K562 (cell line): ENCODE data around the gene SLC2A9. TPM values are rescaled to one million over a fixed set of nuclear protein-coding genes. Genes with fewer than 3 reads are reported as not detected.
A peak's percentile ranks its signal among the peaks of the same experiment; 100 is the strongest.

Source experiments
- ADNP ChIP-seq: fragments of 200-800 bp; sonication (Bioruptor generic); IDR thresholded peaks from 2 replicates; pipeline ENCODE4 v1.6.1; 2016; ENCODE audit warnings: missing genetic modification characterization, missing compliant biosample characterization
- ASH1L ChIP-seq: fragments of 450-650 bp; IDR thresholded peaks from 2 replicates; pipeline ENCODE4 v1.6.1; 2018; ENCODE audit warnings: borderline replicate concordance, mild to moderate bottlenecking, low read depth; ENCODE audit not compliant: partially characterized antibody
- CBX8 ChIP-seq: fragments of 200-600 bp; sonication (generic); IDR thresholded peaks from 2 replicates; pipeline ENCODE4 v1.6.1; 2012; ENCODE audit warnings: borderline replicate concordance, mixed run types, low read depth, mild to moderate bottlenecking, moderate library complexity, mixed read lengths, low read length, control low read depth, inconsistent platforms; ENCODE audit not compliant: poor library complexity, severe bottlenecking; ENCODE audit errors: extremely low read depth
- CHD2 ChIP-seq: IDR thresholded peaks from 2 replicates; pipeline ENCODE4 v1.6.1; 2011; ENCODE audit warnings: low read depth, low read length
- FOXK1 ChIP-seq: sonication (generic); formaldehyde crosslinking; IDR thresholded peaks from 2 replicates; pipeline ENCODE4 v1.8.0; 2022; ENCODE audit warnings: missing genetic modification reagents, mild to moderate bottlenecking, borderline replicate concordance
- HMG20B ChIP-seq: fragments of 250-450 bp; sonication (Bioruptor Pico); IDR thresholded peaks from 2 replicates; pipeline ENCODE4 v1.5.0; 2021; ENCODE audit warnings: mild to moderate bottlenecking
- KLF16 ChIP-seq: IDR thresholded peaks from 2 replicates; pipeline ENCODE4 v1.6.1; 2016; ENCODE audit warnings: antibody characterized with exemption
- MCM3 ChIP-seq: fragments of 450-650 bp; IDR thresholded peaks from 2 replicates; pipeline ENCODE4 v1.6.1; 2016
- NFE2L1 ChIP-seq: fragments of 450-650 bp; IDR thresholded peaks from 2 replicates; pipeline ENCODE4 v1.6.1; 2016; ENCODE audit warnings: missing genetic modification characterization, low read depth, mild to moderate bottlenecking, missing compliant biosample characterization, moderate library complexity, borderline replicate concordance
- NUFIP1 ChIP-seq: fragments of 450-650 bp; IDR thresholded peaks from 2 replicates; pipeline ENCODE4 v1.6.1; 2018; ENCODE audit not compliant: partially characterized antibody
- RCOR1 ChIP-seq, 2 experiments: IDR thresholded peaks; 2 replicates each; pipeline ENCODE4 v1.6.1; 2012; ENCODE audit warnings: low read depth in 2 of 2, low read length in 2 of 2, borderline replicate concordance in 1 of 2, improper control_type of control experiment in 1 of 2
- STAG1 ChIP-seq: sonication (generic); formaldehyde crosslinking; IDR thresholded peaks from 2 replicates; pipeline ENCODE4 v1.5.0; 2020; ENCODE audit warnings: missing genetic modification reagents, borderline replicate concordance
- TFAM ChIP-seq: fragments of 250-450 bp; sonication (Bioruptor Pico); conservative IDR thresholded peaks from 2 replicates; pipeline ENCODE4 v1.5.0; 2021; ENCODE audit warnings: mild to moderate bottlenecking, moderate library complexity
- ZNF551 ChIP-seq: fragments of 250-450 bp; sonication (Bioruptor Pico); IDR thresholded peaks from 2 replicates; pipeline ENCODE4 v1.5.0; 2021; ENCODE audit warnings: mild to moderate bottlenecking, moderate library complexity
- polyA plus RNA-seq, 8 experiments: library from polyadenylated mRNA; depleted of rRNA in 4 of 8; stranded (reverse) in 5 of 8; unstranded in 3 of 8; fragments of >200 nt; fragmentation: Nextera tagmentation in 2 of 8; fragmentation: Illumina TruSeq in 1 of 8; extraction: Ambion mirVana in 2 of 8; extraction: Trizol in 1 of 8; gene quantifications; 2 replicates each; pipeline versions ENCODE4 v1.2.1 to v1.2.3, GENCODE V29; 2011 to 2014; ENCODE audit warnings: inconsistent platforms in 1 of 8, missing spikeins in 1 of 8
- total RNA-seq, 7 experiments: library from RNA; depleted of rRNA in 6 of 7; stranded (reverse); fragments of >200 nt in 6 of 7; fragmentation: Illumina TruSeq in 2 of 7; extraction: Trizol in 2 of 7; gene quantifications; 2 replicates each; pipeline versions ENCODE4 v1.2.1 to v1.2.3, GENCODE V29; 2011 to 2021; ENCODE audit warnings: low replicate concordance in 1 of 7
- TF ChIP-seq, protein P1 (sequence below), 2 experiments: fragments of 450-650 bp; formaldehyde crosslinking in 1 of 2; IDR thresholded peaks; 2 replicates each; pipeline versions ENCODE4 v1.4.0 to v1.6.1; 2014 to 2020; ENCODE audit warnings: mild to moderate bottlenecking in 2 of 2, borderline replicate concordance in 1 of 2, low read depth in 1 of 2
- TF ChIP-seq, protein P2 (sequence below): fragments of 250-450 bp; sonication (Bioruptor Pico); IDR thresholded peaks from 2 replicates; pipeline ENCODE4 v1.8.0; 2022; ENCODE audit warnings: moderate library complexity, mild to moderate bottlenecking, inconsistent platforms
- TF ChIP-seq, protein P3 (sequence below), 3 experiments: IDR thresholded peaks in 2 of 3; conservative IDR thresholded peaks in 1 of 3; 2 replicates each; pipeline ENCODE4 v1.5.1; 2011 to 2012; ENCODE audit warnings: low read length in 3 of 3, mild to moderate bottlenecking in 3 of 3, control low read depth in 2 of 3, improper control_type of control experiment in 1 of 3, inconsistent platforms in 1 of 3, low read depth in 1 of 3, mixed read lengths in 1 of 3, moderate library complexity in 1 of 3; ENCODE audit not compliant: insufficient read depth in 2 of 3

SLC2A9 gene
- total and polyA plus RNA-seq, 9 of the 15 experiments (the other 6 are each of a cell fraction or from before 2014, with no cell fraction given) = 0.15 to 1.9 (median 0.76) TPM

DNA sequence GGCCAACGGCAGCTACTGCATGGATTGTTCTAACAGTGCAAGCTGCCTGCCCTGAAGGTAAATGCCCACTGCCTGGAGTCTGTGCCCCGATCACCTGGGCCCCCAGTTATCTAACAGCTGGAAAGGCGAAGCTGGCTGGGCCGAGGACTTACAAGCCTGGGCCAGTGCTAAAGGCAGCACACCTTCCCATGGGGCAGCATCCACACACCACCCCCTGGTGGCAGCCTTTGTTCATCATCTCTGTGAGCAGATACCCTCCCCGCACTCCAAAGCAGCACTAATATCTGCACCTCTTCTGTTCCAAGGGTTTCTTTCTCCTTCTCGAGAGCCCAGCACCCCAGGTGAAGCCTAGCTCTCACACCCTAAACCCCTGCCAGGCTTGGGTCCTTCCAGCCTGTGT, 7.6 kb downstream of the SLC2A9 start (continued):
- TF ChIP-seq, protein P1, sequence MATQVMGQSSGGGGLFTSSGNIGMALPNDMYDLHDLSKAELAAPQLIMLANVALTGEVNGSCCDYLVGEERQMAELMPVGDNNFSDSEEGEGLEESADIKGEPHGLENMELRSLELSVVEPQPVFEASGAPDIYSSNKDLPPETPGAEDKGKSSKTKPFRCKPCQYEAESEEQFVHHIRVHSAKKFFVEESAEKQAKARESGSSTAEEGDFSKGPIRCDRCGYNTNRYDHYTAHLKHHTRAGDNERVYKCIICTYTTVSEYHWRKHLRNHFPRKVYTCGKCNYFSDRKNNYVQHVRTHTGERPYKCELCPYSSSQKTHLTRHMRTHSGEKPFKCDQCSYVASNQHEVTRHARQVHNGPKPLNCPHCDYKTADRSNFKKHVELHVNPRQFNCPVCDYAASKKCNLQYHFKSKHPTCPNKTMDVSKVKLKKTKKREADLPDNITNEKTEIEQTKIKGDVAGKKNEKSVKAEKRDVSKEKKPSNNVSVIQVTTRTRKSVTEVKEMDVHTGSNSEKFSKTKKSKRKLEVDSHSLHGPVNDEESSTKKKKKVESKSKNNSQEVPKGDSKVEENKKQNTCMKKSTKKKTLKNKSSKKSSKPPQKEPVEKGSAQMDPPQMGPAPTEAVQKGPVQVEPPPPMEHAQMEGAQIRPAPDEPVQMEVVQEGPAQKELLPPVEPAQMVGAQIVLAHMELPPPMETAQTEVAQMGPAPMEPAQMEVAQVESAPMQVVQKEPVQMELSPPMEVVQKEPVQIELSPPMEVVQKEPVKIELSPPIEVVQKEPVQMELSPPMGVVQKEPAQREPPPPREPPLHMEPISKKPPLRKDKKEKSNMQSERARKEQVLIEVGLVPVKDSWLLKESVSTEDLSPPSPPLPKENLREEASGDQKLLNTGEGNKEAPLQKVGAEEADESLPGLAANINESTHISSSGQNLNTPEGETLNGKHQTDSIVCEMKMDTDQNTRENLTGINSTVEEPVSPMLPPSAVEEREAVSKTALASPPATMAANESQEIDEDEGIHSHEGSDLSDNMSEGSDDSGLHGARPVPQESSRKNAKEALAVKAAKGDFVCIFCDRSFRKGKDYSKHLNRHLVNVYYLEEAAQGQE (IDR thresholded peaks at IDR 0.05; ENCODE audit: borderline replicate concordance) = peak; percentile 45; the same call in 1 of the 2 replicates
- TF ChIP-seq, protein P1 (CRISPR knock-in tag; IDR thresholded peaks at IDR 0.05; ENCODE audit: low read depth) = no peak
- TF ChIP-seq ADNP (tag) (no peak), NUFIP1 (no peak), KLF16 (no peak), ASH1L (no peak), NFE2L1 (tag) (no peak), MCM3 (no peak), HMG20B (no peak), ZNF551 (CRISPR knock-in tag) (no peak), RCOR1 (IDR thresholded peaks at IDR 0.05; ENCODE audit: borderline replicate concordance in 1 of 2, low read depth in 2 of 2, low read length in 2 of 2) (peak in 1 of 2 experiments; percentile 59; a peak in 2 of 4 replicates), TFAM (CRISPR knock-in tag) (no peak), CBX8 (no peak), FOXK1 (CRISPR knock-in tag) (no peak), STAG1 (CRISPR knock-in tag) (peak; percentile 40; the same call in 1 of the 2 replicates), CHD2 (no peak)
- TF ChIP-seq, protein P2, sequence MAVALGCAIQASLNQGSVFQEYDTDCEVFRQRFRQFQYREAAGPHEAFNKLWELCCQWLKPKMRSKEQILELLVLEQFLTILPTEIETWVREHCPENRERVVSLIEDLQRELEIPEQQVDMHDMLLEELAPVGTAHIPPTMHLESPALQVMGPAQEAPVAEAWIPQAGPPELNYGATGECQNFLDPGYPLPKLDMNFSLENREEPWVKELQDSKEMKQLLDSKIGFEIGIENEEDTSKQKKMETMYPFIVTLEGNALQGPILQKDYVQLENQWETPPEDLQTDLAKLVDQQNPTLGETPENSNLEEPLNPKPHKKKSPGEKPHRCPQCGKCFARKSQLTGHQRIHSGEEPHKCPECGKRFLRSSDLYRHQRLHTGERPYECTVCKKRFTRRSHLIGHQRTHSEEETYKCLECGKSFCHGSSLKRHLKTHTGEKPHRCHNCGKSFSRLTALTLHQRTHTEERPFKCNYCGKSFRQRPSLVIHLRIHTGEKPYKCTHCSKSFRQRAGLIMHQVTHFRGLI (CRISPR knock-in tag) = no peak
- TF ChIP-seq, protein P3, sequence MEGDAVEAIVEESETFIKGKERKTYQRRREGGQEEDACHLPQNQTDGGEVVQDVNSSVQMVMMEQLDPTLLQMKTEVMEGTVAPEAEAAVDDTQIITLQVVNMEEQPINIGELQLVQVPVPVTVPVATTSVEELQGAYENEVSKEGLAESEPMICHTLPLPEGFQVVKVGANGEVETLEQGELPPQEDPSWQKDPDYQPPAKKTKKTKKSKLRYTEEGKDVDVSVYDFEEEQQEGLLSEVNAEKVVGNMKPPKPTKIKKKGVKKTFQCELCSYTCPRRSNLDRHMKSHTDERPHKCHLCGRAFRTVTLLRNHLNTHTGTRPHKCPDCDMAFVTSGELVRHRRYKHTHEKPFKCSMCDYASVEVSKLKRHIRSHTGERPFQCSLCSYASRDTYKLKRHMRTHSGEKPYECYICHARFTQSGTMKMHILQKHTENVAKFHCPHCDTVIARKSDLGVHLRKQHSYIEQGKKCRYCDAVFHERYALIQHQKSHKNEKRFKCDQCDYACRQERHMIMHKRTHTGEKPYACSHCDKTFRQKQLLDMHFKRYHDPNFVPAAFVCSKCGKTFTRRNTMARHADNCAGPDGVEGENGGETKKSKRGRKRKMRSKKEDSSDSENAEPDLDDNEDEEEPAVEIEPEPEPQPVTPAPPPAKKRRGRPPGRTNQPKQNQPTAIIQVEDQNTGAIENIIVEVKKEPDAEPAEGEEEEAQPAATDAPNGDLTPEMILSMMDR (IDR thresholded peaks at IDR 0.05 in 2 of 3, conservative IDR thresholded peaks at IDR 0.05 in 1 of 3; ENCODE audit: insufficient read depth in 2 of 3, low read depth in 1 of 3, low read length in 3 of 3) = peak; percentile 72 to 82 (median 75)
